Measurements from ENCODE around the gene XCR1. TPM values are rescaled to one million over a fixed set of nuclear protein-coding genes. Genes with fewer than 3 reads are reported as not detected.
"Not testable (repeated sequence)": the region's sequence is repeated elsewhere in the genome, so short reads cannot be mapped to it uniquely, and the experiment has no call there.

Gene XCR1
- total and polyA plus RNA-seq, 2 donors (not counting 1 experiment from before 2014, with no cell fraction given) = 0.01 TPM; not detected in 1

DNA sequence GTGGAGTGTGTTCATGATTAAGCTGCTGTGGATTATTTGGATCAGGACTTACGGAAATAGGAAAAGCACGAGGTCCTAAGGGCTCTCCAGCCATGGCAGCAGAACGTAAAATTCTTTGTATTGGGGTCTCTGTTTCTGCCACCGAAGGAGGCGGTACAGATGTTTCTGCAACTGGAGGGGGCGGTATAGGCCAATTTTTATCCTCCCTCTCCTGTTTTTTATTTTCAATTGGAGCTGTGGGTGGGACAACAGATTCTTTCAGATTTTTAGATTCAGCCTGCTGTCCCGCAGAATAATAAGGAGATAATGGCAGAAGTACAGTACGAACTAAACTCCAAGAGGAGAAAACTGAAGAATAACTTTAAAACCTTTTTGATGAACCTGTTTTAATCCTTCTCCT is 26.0 kb upstream of the XCR1 start:
- H2AFZ ChIP-seq (ENCODE audit: insufficient read depth, low read depth, low read length, poor library complexity, severe bottlenecking); POLR2A ChIA-PET; H3K27me3 ChIP-seq (replicated peaks in 1 of 4; ENCODE audit: control extremely low read depth in 1 of 4, control insufficient read depth in 3 of 4, insufficient read depth in 4 of 4, low read length in 3 of 4); H3K9me3 ChIP-seq (ENCODE audit: control extremely low read depth in 1 of 3, control insufficient read depth in 2 of 3, insufficient read depth in 1 of 3, low read length in 2 of 3); H3K4me1 Mint-ChIP-seq; H3K27ac ChIP-seq (ENCODE audit: low read length in 2 of 2); DNase-seq; H3K36me3 ChIP-seq (replicated peaks in 1 of 2; ENCODE audit: control extremely low read depth in 1 of 2, control insufficient read depth in 1 of 2, extremely low read depth in 1 of 2, insufficient read depth in 2 of 2, low read length in 1 of 2); H3K9ac ChIP-seq (ENCODE audit: low read length); intact Hi-C loops (cut with micrococcal nuclease); H3K9me3 Mint-ChIP-seq (ENCODE audit: insufficient read depth); ATAC-seq (ENCODE audit: low read depth); H3K27ac Mint-ChIP-seq; H4K20me1 ChIP-seq (ENCODE audit: control insufficient read depth, insufficient read depth, low read length, poor library complexity, severe bottlenecking); H3K79me2 ChIP-seq (ENCODE audit: control insufficient read depth, insufficient read depth, low read length); H3K4me3 Mint-ChIP-seq; H3K4me2 ChIP-seq (replicated peaks; ENCODE audit: low read depth, low read length, poor library complexity, severe bottlenecking); H3K4me1 ChIP-seq (ENCODE audit: control insufficient read depth in 2 of 2, insufficient read depth in 2 of 2, low read length in 2 of 2); H3K4me3 ChIP-seq (ENCODE audit: control extremely low read depth in 1 of 5, extremely low read depth in 1 of 5, insufficient read depth in 1 of 5, low read depth in 2 of 5, low read length in 4 of 5): not testable (repeated sequence)
- no CpG with 5 or more reads among the region's 8 CpGs for WGBS (ENCODE audit: insufficient coverage)
- H3K27me3 Mint-ChIP-seq = peaks cover 19% of the 10 kb centered on the region
- CTCF ChIA-PET = interaction anchor here (1.4 kb wide), 1 partner anchor 41 kb away, joined by 3 read pairs; no protein-coding TSS in a partner anchor

- CTCF ChIA-PET = no interaction called here
- H3K79me2 ChIP-seq (ENCODE audit: control insufficient read depth, insufficient read depth, low read length) = no peaks in the 10 kb centered on the region
- 90% methylated on average over 6 of the region's 8 CpGs for WGBS (ENCODE audit: insufficient coverage)
- Mint-ChIP-seq H3K27me3 (peaks cover 19% of the 10 kb centered on the region), H3K4me3 (no peak overlapping the region), H3K9me3 (ENCODE audit: insufficient read depth) (no peaks in the 10 kb centered on the region), H3K27ac (no peak overlapping the region), H3K4me1 (no peaks in the 10 kb centered on the region)
- peaks cover 0 to 3% (median 1%) of the 10 kb centered on the region in 4 experiments for H3K27me3 ChIP-seq (replicated peaks in 1 of 4; ENCODE audit: control extremely low read depth in 1 of 4, control insufficient read depth in 3 of 4, insufficient read depth in 4 of 4, low read length in 3 of 4)
- no peak overlapping the region for H3K27ac ChIP-seq (ENCODE audit: low read length in 2 of 2)
- no peak overlapping the region for H3K9ac ChIP-seq (ENCODE audit: low read length)
- H3K4me1 ChIP-seq (ENCODE audit: control insufficient read depth in 2 of 2, insufficient read depth in 2 of 2, low read length in 2 of 2) = no peaks in the 10 kb centered on the region
- TF ChIP-seq EZH2 (IDR thresholded peaks at IDR 0.05; ENCODE audit: borderline replicate concordance, insufficient read depth, low read depth, low read length, poor library complexity, severe bottlenecking) = no peak
- no peak for TF ChIP-seq CTCF (IDR thresholded peaks at IDR 0.05)
- H3K36me3 ChIP-seq (replicated peaks in 1 of 2; ENCODE audit: control extremely low read depth in 1 of 2, control insufficient read depth in 1 of 2, extremely low read depth in 1 of 2, insufficient read depth in 2 of 2, low read length in 1 of 2) = no peaks in the 10 kb centered on the region
- H3K4me3 ChIP-seq (ENCODE audit: control extremely low read depth in 1 of 5, extremely low read depth in 1 of 5, insufficient read depth in 1 of 5, low read depth in 2 of 5, low read length in 4 of 5) = no peak overlapping the region
- no peaks in the 10 kb centered on the region for H4K20me1 ChIP-seq (ENCODE audit: control insufficient read depth, insufficient read depth, low read length, poor library complexity, severe bottlenecking)
- ATAC-seq (ENCODE audit: low read depth) = no peak
- H3K9me3 ChIP-seq (ENCODE audit: control extremely low read depth in 1 of 3, control insufficient read depth in 2 of 3, insufficient read depth in 1 of 3, low read length in 2 of 3) = no peaks in the 10 kb centered on the region
- no peak overlapping the region for H2AFZ ChIP-seq (ENCODE audit: insufficient read depth, low read depth, low read length, poor library complexity, severe bottlenecking)
- POLR2A ChIA-PET = no interaction called here
- DNase-seq = no peak
- H3K4me2 ChIP-seq (replicated peaks; ENCODE audit: low read depth, low read length, poor library complexity, severe bottlenecking) = no peak overlapping the region
- intact Hi-C loops (cut with micrococcal nuclease) = no loop called here
These were observed 25.2 kb upstream of the XCR1 start for GRCh38 chr3:46052531-46052930.

Measured in B cell (primary cell).